Breast epithelium (tissue), 4 donors: ENCODE measurements around the gene S100A9. TPM values are rescaled to one million over a fixed set of nuclear protein-coding genes. Genes with fewer than 3 reads are reported as not detected.

Source experiments
- DNase-seq, 2 donors: peaks; one replicate each; pipeline ENCODE4 v3.0.0-alpha.2; 2019; ENCODE audit warnings: low spot score in 2 of 2
- H3K27ac ChIP-seq, 2 donors: fragments of 200-600 bp; sonication (generic) in 1 of 2; one replicate each; pipeline ENCODE4 v1.5.1; 2016 to 2019; ENCODE audit warnings: mild to moderate bottlenecking in 1 of 2
- H3K27me3 ChIP-seq, 2 donors: fragments of 200-600 bp; sonication (generic) in 1 of 2; one replicate each; pipeline versions ENCODE4 v1.5.1 to v1.6.0; 2017 to 2019; ENCODE audit warnings: control low read depth in 1 of 2, mild to moderate bottlenecking in 1 of 2
- H3K36me3 ChIP-seq: fragments of 200-600 bp; one replicate; pipeline ENCODE4 v1.5.1; 2019
- H3K4me1 ChIP-seq, 2 donors: fragments of 200-600 bp; sonication (generic); one replicate each; pipeline ENCODE4 v1.5.1; 2016 to 2019; ENCODE audit warnings: control low read depth in 1 of 2
- H3K4me3 ChIP-seq, 3 donors: fragments of 200-600 bp; sonication (generic); 1 replicate in 2 of 3; 2 replicates in 1 of 3; pipeline ENCODE4 v1.5.1; 2016 to 2019; ENCODE audit warnings: mild to moderate bottlenecking in 3 of 3, moderate library complexity in 2 of 3
- H3K9me3 ChIP-seq, 2 donors: fragments of 200-600 bp; sonication (generic) in 1 of 2; one replicate each; pipeline ENCODE4 v1.5.1; 2016 to 2019; ENCODE audit warnings: control low read depth in 1 of 2
- CTCF ChIP-seq, 3 donors: fragments of 450-650 bp; IDR thresholded peaks; one replicate each; pipeline ENCODE4 v1.5.1; 2016 to 2017; ENCODE audit warnings: antibody characterized with exemption in 3 of 3, mild to moderate bottlenecking in 3 of 3, moderate library complexity in 3 of 3
- POLR2A ChIP-seq: fragments of 450-650 bp; IDR thresholded peaks from one replicate; pipeline ENCODE4 v1.6.1; 2016; ENCODE audit warnings: antibody characterized with exemption, mild to moderate bottlenecking, moderate library complexity
- POLR2AphosphoS5 ChIP-seq, 3 donors: sonication (generic); formaldehyde crosslinking; IDR thresholded peaks; one replicate each; pipeline ENCODE4 v1.6.1; 2017; ENCODE audit warnings: antibody characterized with exemption in 3 of 3
- intact Hi-C: fragments of 100-400 bp; cut with DNase I; formaldehyde crosslinking; loops from one replicate; pipeline ENCODE4 v1.15.1; 2023; ENCODE audit warnings: low total_unique reads
- total RNA-seq, 3 donors: library from RNA; depleted of rRNA; stranded (reverse); fragments of >200 nt; gene quantifications; one replicate each; pipeline ENCODE4 v1.1.0, GENCODE V29; 2016

S100A9 gene
- total RNA-seq, 3 donors from 2014 or later: 90.3 to 329 (median 208) TPM

GRCh38 chr1:153359241-153359640 lies 1.6 kb downstream of the S100A9 start:
- Histone ChIP-seq H3K4me1 (peaks cover 0 to 9% of the 10 kb centered on the region in 2 donors), H3K4me3 (peak overlapping the region in 1 of 3 donors; percentile 10), H3K27me3 (no peaks in the 10 kb centered on the region), H3K27ac (no peak overlapping the region), H3K9me3 (no peaks in the 10 kb centered on the region), H3K36me3 (no peaks in the 10 kb centered on the region)
- DNase-seq: peak in 1 of 2 donors; percentile 12
- intact Hi-C loops: no loop called here
- TF ChIP-seq POLR2AphosphoS5 (IDR thresholded peaks at IDR 0.05) (no peak), CTCF (IDR thresholded peaks at IDR 0.05) (no peak), POLR2A (no peak)

GRCh38 chr1:153360190-153360589 lies 2.5 kb downstream of the S100A9 start:
- intact Hi-C loops: no loop called here
- TF ChIP-seq POLR2AphosphoS5 (IDR thresholded peaks at IDR 0.05) (no peak), CTCF (IDR thresholded peaks at IDR 0.05) (no peak), POLR2A (no peak)
- Histone ChIP-seq H3K36me3 (no peaks in the 10 kb centered on the region), H3K27me3 (no peaks in the 10 kb centered on the region), H3K27ac (no peak overlapping the region), H3K4me1 (peaks cover 0 to 15% of the 10 kb centered on the region in 2 donors), H3K4me3 (no peak overlapping the region), H3K9me3 (no peaks in the 10 kb centered on the region)
- DNase-seq: no peak

- TF ChIP-seq POLR2A (no peak), CTCF (IDR thresholded peaks at IDR 0.05) (no peak), POLR2AphosphoS5 (IDR thresholded peaks at IDR 0.05) (no peak)
- Histone ChIP-seq H3K27ac (no peak overlapping the region), H3K36me3 (no peaks in the 10 kb centered on the region), H3K27me3 (no peaks in the 10 kb centered on the region), H3K4me3 (no peak overlapping the region), H3K4me1 (peaks cover 0 to 18% of the 10 kb centered on the region in 2 donors), H3K9me3 (no peaks in the 10 kb centered on the region)
- DNase-seq: no peak
- intact Hi-C loops: no loop called here
These were observed 3.2 kb downstream of the S100A9 start for GRCh38 chr1:153360592-153361479.

GRCh38 chr1:153361480-153362109 lies 3.9 kb downstream of the S100A9 start:
- Histone ChIP-seq H3K36me3 (no peaks in the 10 kb centered on the region), H3K4me1 (peaks cover 0 to 19% of the 10 kb centered on the region in 2 donors), H3K9me3 (no peaks in the 10 kb centered on the region), H3K27ac (no peak overlapping the region), H3K27me3 (no peaks in the 10 kb centered on the region), H3K4me3 (no peak overlapping the region)
- intact Hi-C loops: no loop called here
- no peak for TF ChIP-seq CTCF (IDR thresholded peaks at IDR 0.05)
- TF ChIP-seq POLR2AphosphoS5 (IDR thresholded peaks at IDR 0.05): no peak
- TF ChIP-seq POLR2A: no peak
- no peak for DNase-seq

GRCh38 chr1:153362187-153362775 lies 4.6 kb downstream of the S100A9 start:
- no peaks in the 10 kb centered on the region for H3K36me3 ChIP-seq
- TF ChIP-seq POLR2AphosphoS5 (IDR thresholded peaks at IDR 0.05) (no peak), CTCF (IDR thresholded peaks at IDR 0.05) (no peak), POLR2A (no peak)
- no peak overlapping the region for H3K4me3 ChIP-seq
- H3K27ac ChIP-seq: no peak overlapping the region
- no peaks in the 10 kb centered on the region for H3K27me3 ChIP-seq
- H3K9me3 ChIP-seq: no peaks in the 10 kb centered on the region
- no peak for DNase-seq
- intact Hi-C loops: no loop called here
- H3K4me1 ChIP-seq: peaks cover 0 to 16% of the 10 kb centered on the region in 2 donors
